ENCODE measurements around the gene CLASP1. TPM values are rescaled to one million over a fixed set of nuclear protein-coding genes. Genes with fewer than 3 reads are reported as not detected.

The CLASP1 gene
- total and polyA plus RNA-seq, 7 donors: 2.4 to 117 (median 53.9) TPM

DNA sequence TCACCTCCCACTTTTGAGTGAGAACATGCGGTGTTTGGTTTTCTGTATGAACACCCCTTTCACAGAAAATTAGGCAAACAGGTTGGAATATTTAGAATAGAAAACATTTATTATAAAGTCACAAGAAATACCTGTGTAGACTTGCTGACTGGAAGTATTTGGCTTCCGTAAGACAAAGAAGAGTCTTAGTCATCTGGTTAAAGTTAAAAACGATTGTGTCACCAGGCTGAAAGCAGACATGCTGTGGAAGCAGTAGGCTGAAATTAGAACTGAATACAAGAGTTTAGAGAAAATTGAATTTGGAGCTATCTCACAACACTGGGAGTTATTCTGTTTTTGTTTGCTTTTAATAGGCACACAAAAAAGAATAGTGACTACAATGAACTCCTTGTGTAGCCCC, 16.2 kb upstream of the CLASP1 start:
- no peaks in the 10 kb centered on the region for H3K4me1 ChIP-seq
- no peak for DNase-seq
- WGBS, 2 donors: 77 to 85% methylated on average over 3 of the region's 3 CpGs
- no peak overlapping the region for H3K27ac ChIP-seq
- no peaks in the 10 kb centered on the region for H3K9me3 ChIP-seq
- TF ChIP-seq POLR2AphosphoS5 (IDR thresholded peaks at IDR 0.05) (no peak), POLR2A (IDR thresholded peaks at IDR 0.05) (no peak), EP300 (IDR thresholded peaks at IDR 0.05) (no peak)
- TF ChIP-seq, protein P1, sequence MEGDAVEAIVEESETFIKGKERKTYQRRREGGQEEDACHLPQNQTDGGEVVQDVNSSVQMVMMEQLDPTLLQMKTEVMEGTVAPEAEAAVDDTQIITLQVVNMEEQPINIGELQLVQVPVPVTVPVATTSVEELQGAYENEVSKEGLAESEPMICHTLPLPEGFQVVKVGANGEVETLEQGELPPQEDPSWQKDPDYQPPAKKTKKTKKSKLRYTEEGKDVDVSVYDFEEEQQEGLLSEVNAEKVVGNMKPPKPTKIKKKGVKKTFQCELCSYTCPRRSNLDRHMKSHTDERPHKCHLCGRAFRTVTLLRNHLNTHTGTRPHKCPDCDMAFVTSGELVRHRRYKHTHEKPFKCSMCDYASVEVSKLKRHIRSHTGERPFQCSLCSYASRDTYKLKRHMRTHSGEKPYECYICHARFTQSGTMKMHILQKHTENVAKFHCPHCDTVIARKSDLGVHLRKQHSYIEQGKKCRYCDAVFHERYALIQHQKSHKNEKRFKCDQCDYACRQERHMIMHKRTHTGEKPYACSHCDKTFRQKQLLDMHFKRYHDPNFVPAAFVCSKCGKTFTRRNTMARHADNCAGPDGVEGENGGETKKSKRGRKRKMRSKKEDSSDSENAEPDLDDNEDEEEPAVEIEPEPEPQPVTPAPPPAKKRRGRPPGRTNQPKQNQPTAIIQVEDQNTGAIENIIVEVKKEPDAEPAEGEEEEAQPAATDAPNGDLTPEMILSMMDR (IDR thresholded peaks at IDR 0.05): no peak
- no peaks in the 10 kb centered on the region for H3K27me3 ChIP-seq
- H3K36me3 ChIP-seq: no peaks in the 10 kb centered on the region
- intact Hi-C loops (cut with DNase I): no loop called here
- H3K4me3 ChIP-seq: no peak overlapping the region

DNA sequence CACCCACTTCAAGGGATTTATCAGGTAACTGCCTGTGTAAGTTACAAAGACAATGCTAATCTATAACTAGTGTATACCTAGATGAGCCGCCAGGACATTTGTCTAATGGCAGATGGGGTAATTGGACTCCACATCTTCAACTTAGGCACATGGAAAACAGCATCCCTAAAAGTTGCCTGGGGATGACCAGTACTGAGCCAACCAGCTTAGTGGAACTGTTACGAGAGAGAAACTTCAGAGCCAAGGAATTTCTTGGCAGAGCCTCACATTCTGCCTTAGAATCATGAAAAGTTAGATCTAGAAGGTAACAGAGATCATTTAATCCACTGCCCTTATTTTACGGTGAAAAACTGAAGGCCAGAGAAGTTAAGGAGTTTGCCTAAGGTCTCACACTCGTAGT, 15.5 kb upstream of the CLASP1 start:
- H3K36me3 ChIP-seq: no peaks in the 10 kb centered on the region
- H3K27ac ChIP-seq: no peak overlapping the region
- H3K27me3 ChIP-seq: no peaks in the 10 kb centered on the region
- no peaks in the 10 kb centered on the region for H3K9me3 ChIP-seq
- intact Hi-C loops (cut with DNase I): no loop called here
- TF ChIP-seq, protein P1 (IDR thresholded peaks at IDR 0.05): no peak
- no peak for TF ChIP-seq POLR2AphosphoS5 (IDR thresholded peaks at IDR 0.05)
- no peak for TF ChIP-seq EP300 (IDR thresholded peaks at IDR 0.05)
- no peak for TF ChIP-seq POLR2A (IDR thresholded peaks at IDR 0.05)
- DNase-seq: no peak
- H3K4me3 ChIP-seq: no peak overlapping the region
- WGBS, 2 donors: 94 to 95% methylated on average over 4 of the region's 4 CpGs
- no peaks in the 10 kb centered on the region for H3K4me1 ChIP-seq

DNA sequence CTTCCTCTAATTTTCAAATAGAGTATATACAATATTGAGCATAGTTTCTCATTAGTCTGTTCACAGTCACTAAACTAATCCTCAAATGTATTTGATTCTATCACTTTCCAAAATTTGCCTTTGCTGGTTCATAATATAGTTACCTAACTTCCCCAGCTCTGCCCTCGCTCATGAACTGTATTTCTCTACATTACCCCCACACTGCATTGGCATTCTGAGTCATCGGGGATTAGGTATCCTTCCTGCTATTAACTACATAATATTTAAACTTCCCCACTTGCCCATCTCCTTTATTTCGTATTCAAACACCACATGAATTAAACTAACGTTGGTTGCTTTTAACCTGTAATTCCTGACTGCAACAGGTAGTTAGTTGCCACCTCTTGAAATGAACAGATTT, 14.8 kb upstream of the CLASP1 start:
- WGBS, 2 donors: 91 to 95% methylated on average over 4 of the region's 4 CpGs
- no peaks in the 10 kb centered on the region for H3K9me3 ChIP-seq
- TF ChIP-seq EP300 (IDR thresholded peaks at IDR 0.05): no peak
- TF ChIP-seq, protein P1 (IDR thresholded peaks at IDR 0.05): no peak
- TF ChIP-seq POLR2AphosphoS5 (IDR thresholded peaks at IDR 0.05): no peak
- TF ChIP-seq POLR2A (IDR thresholded peaks at IDR 0.05): no peak
- intact Hi-C loops (cut with DNase I): no loop called here
- H3K27me3 ChIP-seq: no peaks in the 10 kb centered on the region
- H3K4me3 ChIP-seq: no peak overlapping the region
- H3K4me1 ChIP-seq: no peaks in the 10 kb centered on the region
- no peak overlapping the region for H3K27ac ChIP-seq
- DNase-seq: no peak
- H3K36me3 ChIP-seq: no peaks in the 10 kb centered on the region

DNA sequence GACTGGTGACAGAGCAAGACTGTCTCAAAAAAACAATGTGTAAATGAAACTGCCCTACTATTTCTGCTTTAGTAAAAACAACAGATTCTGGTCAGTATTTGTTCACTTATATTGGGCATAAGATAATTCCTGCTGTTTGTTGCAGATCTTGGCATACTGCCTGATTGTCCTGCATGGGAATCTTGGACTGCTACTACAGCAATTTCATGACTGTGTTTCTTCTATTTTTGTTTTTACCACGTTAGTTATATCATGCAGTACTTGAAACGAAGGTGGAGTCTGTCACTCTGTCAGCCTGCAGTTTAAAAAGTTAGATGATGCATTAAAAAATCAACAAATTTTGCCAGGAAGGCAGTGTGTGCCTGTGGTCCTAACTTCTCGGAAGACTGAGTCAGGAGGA, 14.2 kb upstream of the CLASP1 start:
- no peaks in the 10 kb centered on the region for H3K27me3 ChIP-seq
- 69 to 87% methylated on average over 3 of the region's 3 CpGs for WGBS, 2 donors
- H3K4me3 ChIP-seq: no peak overlapping the region
- no peak overlapping the region for H3K27ac ChIP-seq
- H3K4me1 ChIP-seq: no peaks in the 10 kb centered on the region
- H3K36me3 ChIP-seq: no peaks in the 10 kb centered on the region
- H3K9me3 ChIP-seq: no peaks in the 10 kb centered on the region
- TF ChIP-seq EP300 (IDR thresholded peaks at IDR 0.05) (no peak), POLR2AphosphoS5 (IDR thresholded peaks at IDR 0.05) (no peak), POLR2A (IDR thresholded peaks at IDR 0.05) (no peak)
- TF ChIP-seq, protein P1 (IDR thresholded peaks at IDR 0.05): no peak
- intact Hi-C loops (cut with DNase I): no loop called here
- DNase-seq: no peak

DNA sequence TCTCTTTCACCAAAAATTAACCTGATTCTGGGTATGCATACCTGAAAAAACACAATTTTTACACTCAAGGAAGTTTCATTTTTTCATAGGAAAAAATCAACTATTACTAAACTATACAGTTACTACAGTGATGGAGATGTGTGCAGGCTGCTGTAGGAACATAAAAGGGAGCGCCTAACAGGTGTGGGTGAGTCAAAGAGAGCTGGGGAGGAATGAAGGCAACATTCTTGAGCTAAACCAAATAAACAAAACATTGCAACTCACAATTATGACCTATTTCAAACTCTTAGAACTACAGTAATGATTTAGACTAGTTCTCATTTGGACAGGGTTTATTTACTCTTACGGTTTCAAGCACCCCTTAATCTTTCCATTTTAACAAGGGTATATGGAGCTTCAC, 13.4 kb upstream of the CLASP1 start:
- intact Hi-C loops (cut with DNase I): no loop called here
- DNase-seq: no peak
- Histone ChIP-seq H3K27me3 (no peaks in the 10 kb centered on the region), H3K36me3 (no peaks in the 10 kb centered on the region), H3K9me3 (no peaks in the 10 kb centered on the region), H3K4me3 (no peak overlapping the region), H3K4me1 (no peaks in the 10 kb centered on the region), H3K27ac (no peak overlapping the region)
- TF ChIP-seq POLR2AphosphoS5 (IDR thresholded peaks at IDR 0.05): no peak
- 95 to 96% methylated on average over 2 of the region's 2 CpGs for WGBS, 2 donors

Data from sigmoid colon (tissue), 7 donors.